GM12878 (cell line): ENCODE data around the gene ARFGAP2. TPM values are rescaled to one million over a fixed set of nuclear protein-coding genes. Genes with fewer than 3 reads are reported as not detected.

Source experiments
- ATAC-seq: fragments of 200-7000 bp; cut with Tn5 transposase; 3 replicates; pipeline ENCODE4 v1.9.1; 2020; ENCODE audit warnings: mild to moderate bottlenecking, moderate library complexity
- BruUV-seq: library from RNA; stranded (reverse); fragments of 400-500 nt; replicated peaks from 2 replicates; lab custom pipeline; 2021; lab: Mats Ljungman, UMichigan
- CTCF ChIA-PET: fragments of 300-600 bp; sonication (Branson Sonifier 250); formaldehyde crosslinking; extraction: SDS; loops from one replicate; lab custom pipeline; 2021; ENCODE audit warnings: inconsistent platforms; lab: Yijun Ruan, JAX
- POLR2A ChIA-PET: fragments of 350-600 bp; formaldehyde crosslinking; extraction: SDS; loops from one replicate; lab custom pipeline; 2021; ENCODE audit warnings: inconsistent platforms; lab: Charles Lee
- RAD21 ChIA-PET: fragments of 300-600 bp; sonication (Branson Sonifier 250); formaldehyde crosslinking; loops from one replicate; lab custom pipeline; 2023; ENCODE audit warnings: antibody characterized with exemption; ENCODE audit not compliant: unreplicated experiment; lab: Charles Lee
- SMC1A ChIA-PET: fragments of 300-600 bp; sonication (Branson Sonifier 250); formaldehyde crosslinking; loops from one replicate; lab custom pipeline; 2023; ENCODE audit not compliant: unreplicated experiment, uncharacterized antibody; lab: Charles Lee
- DNase-seq: peaks from one replicate; pipeline ENCODE4 v3.0.0-alpha.2; 2011; ENCODE audit warnings: low read depth, low spot score
- FAIRE-seq: peaks from 3 replicates; lab custom pipeline; 2011; peaks lifted over from hg19 to GRCh38; lab: Jason Lieb, UNC
- H2AFZ ChIP-seq: 2 replicates; pipeline ENCODE4 v1.6.0; 2011; ENCODE audit warnings: low read depth, low read length, control low read depth; ENCODE audit not compliant: control insufficient read depth
- H3K27ac ChIP-seq: 2 replicates; pipeline ENCODE4 v1.5.1; 2011; ENCODE audit warnings: control low read depth; ENCODE audit not compliant: control insufficient read depth, insufficient read depth
- H3K27me3 ChIP-seq, 2 experiments: replicated peaks in 1 of 2; 2 replicates each; pipeline versions ENCODE4 v1.6.0 to v1.6.1; 2011; ENCODE audit warnings: low read length in 1 of 2; ENCODE audit not compliant: control insufficient read depth in 2 of 2, insufficient read depth in 2 of 2
- H3K36me3 ChIP-seq, 2 experiments: 2 replicates each; pipeline ENCODE4 v1.5.1; 2011; ENCODE audit warnings: low read length in 1 of 2; ENCODE audit not compliant: control insufficient read depth in 2 of 2, insufficient read depth in 2 of 2
- H3K4me1 ChIP-seq: 2 replicates; pipeline ENCODE4 v1.6.1; 2011; ENCODE audit warnings: mild to moderate bottlenecking, low read length, moderate library complexity, mixed read lengths; ENCODE audit not compliant: control insufficient read depth, insufficient read depth
- H3K4me2 ChIP-seq: 2 replicates; pipeline ENCODE4 v1.6.0; 2011; ENCODE audit warnings: control low read depth; ENCODE audit not compliant: control insufficient read depth, insufficient read depth
- H3K4me3 ChIP-seq: fragments of 200-600 bp; sonication (generic); 2 replicates; pipeline ENCODE4 v1.5.1; 2016
- H3K79me2 ChIP-seq: 2 replicates; pipeline ENCODE4 v1.6.0; 2011; ENCODE audit warnings: low read length; ENCODE audit not compliant: control insufficient read depth, insufficient read depth
- H3K9ac ChIP-seq: 2 replicates; pipeline ENCODE4 v1.8.0; 2011; ENCODE audit warnings: low read length, control low read depth, mixed read lengths; ENCODE audit not compliant: control insufficient read depth, insufficient read depth
- H3K9me3 ChIP-seq: replicated peaks from 3 replicates; pipeline ENCODE4 v1.5.1; 2011; ENCODE audit warnings: mild to moderate bottlenecking, low read length; ENCODE audit not compliant: control insufficient read depth, insufficient read depth
- H4K20me1 ChIP-seq: 2 replicates; pipeline ENCODE4 v1.6.0; 2011; ENCODE audit not compliant: control insufficient read depth, insufficient read depth
- CREM ChIP-seq: IDR thresholded peaks from 2 replicates; pipeline ENCODE4 v1.6.1; 2014; ENCODE audit warnings: antibody characterized with exemption, low read depth
- EP300 ChIP-seq, 2 experiments: fragments of 150-350 bp in 1 of 2; IDR thresholded peaks; 2 replicates each; pipeline ENCODE4 v1.6.1; 2011 to 2012; ENCODE audit warnings: low read depth in 2 of 2, low read length in 2 of 2, borderline replicate concordance in 1 of 2, improper control_type of control experiment in 1 of 2, inconsistent platforms in 1 of 2; ENCODE audit not compliant: control insufficient read depth in 1 of 2
- IRF3 ChIP-seq: fragments of 450-650 bp; IDR thresholded peaks from 2 replicates; pipeline ENCODE4 v1.6.1; 2014; ENCODE audit warnings: mild to moderate bottlenecking
- IRF5 ChIP-seq: fragments of 450-650 bp; IDR thresholded peaks from 2 replicates; pipeline ENCODE4 v1.6.1; 2017; ENCODE audit warnings: borderline replicate concordance
- MTA2 ChIP-seq: fragments of 450-650 bp; IDR thresholded peaks from 2 replicates; pipeline ENCODE4 v1.6.1; 2016; ENCODE audit warnings: low read depth, mild to moderate bottlenecking, moderate library complexity
- NFYA ChIP-seq: IDR thresholded peaks from 2 replicates; pipeline ENCODE4 v1.6.1; 2011; ENCODE audit warnings: low read depth, mild to moderate bottlenecking, low read length, improper control_type of control experiment, borderline replicate concordance
- NR2C1 ChIP-seq: fragments of 450-650 bp; IDR thresholded peaks from 2 replicates; pipeline ENCODE4 v1.6.1; 2017; ENCODE audit warnings: antibody characterized with exemption, mild to moderate bottlenecking, moderate library complexity
- POLR2A ChIP-seq: IDR thresholded peaks from 2 replicates; pipeline ENCODE4 v1.6.1; 2011; ENCODE audit warnings: low read depth, mild to moderate bottlenecking, low read length
- POLR2AphosphoS2 ChIP-seq: IDR thresholded peaks from 2 replicates; pipeline ENCODE4 v1.6.1; 2011; ENCODE audit warnings: low read depth, mild to moderate bottlenecking, low read length, improper control_type of control experiment, moderate library complexity
- SMAD5 ChIP-seq: IDR thresholded peaks from 2 replicates; pipeline ENCODE4 v1.6.1; 2016; ENCODE audit warnings: antibody characterized with exemption, low read depth
- TCF12 ChIP-seq: IDR thresholded peaks from 2 replicates; pipeline ENCODE4 v1.6.1; 2011; ENCODE audit warnings: low read depth, mild to moderate bottlenecking, low read length
- ZBTB33 ChIP-seq: fragments of 450-650 bp; IDR thresholded peaks from 2 replicates; pipeline ENCODE4 v1.6.1; 2017; ENCODE audit warnings: mild to moderate bottlenecking
- ZBTB4 ChIP-seq: fragments of 450-650 bp; formaldehyde crosslinking; IDR thresholded peaks from 2 replicates; pipeline ENCODE4 v1.4.0; 2022; ENCODE audit warnings: mild to moderate bottlenecking, moderate library complexity
- ZSCAN29 ChIP-seq: fragments of 450-650 bp; IDR thresholded peaks from 2 replicates; pipeline ENCODE4 v1.6.1; 2017; ENCODE audit warnings: mild to moderate bottlenecking, moderate library complexity
- WGBS: methylation state at CpG from one replicate; pipeline ENCODE4 v1.1.6; 2016; ENCODE audit warnings: low lambda C conversion rate; ENCODE audit not compliant: insufficient replicate concordance, insufficient coverage; ENCODE audit errors: missing lambda C conversion rate; 5-methylcytosine and 5-hydroxymethylcytosine counted together
- in situ Hi-C: fragments of 300-500 bp; cut with MboI; formaldehyde crosslinking; loops from 9 replicates; pipeline ENCODE4 v1.14.3; 2018; ENCODE audit warnings: mixed read lengths
- intact Hi-C: fragments of 100-400 bp; cut with micrococcal nuclease; formaldehyde crosslinking; loops from one replicate; pipeline ENCODE4 v1.14.2; 2022; ENCODE audit not compliant: unreplicated experiment
- polyA plus RNA-seq, 11 experiments: library from polyadenylated mRNA; depleted of rRNA in 4 of 11; unstranded in 6 of 11; stranded (reverse) in 5 of 11; fragments of >200 nt; fragmentation: Nextera tagmentation in 4 of 11; fragmentation: Illumina TruSeq in 1 of 11; extraction: Ambion mirVana in 4 of 11; extraction: Trizol in 1 of 11; gene quantifications; 1 replicate in 1 of 11; 2 replicates in 10 of 11; pipeline versions ENCODE4 v1.2.1 to v1.2.3, GENCODE V29; 2011 to 2016; ENCODE audit warnings: inconsistent platforms in 2 of 11, missing spikeins in 2 of 11, low read depth in 1 of 11
- total RNA-seq, 4 experiments: library from RNA; depleted of rRNA in 3 of 4; stranded (reverse); fragments of >200 nt in 3 of 4; fragmentation: Illumina TruSeq in 1 of 4; extraction: Trizol in 1 of 4; gene quantifications; 2 replicates each; pipeline versions ENCODE4 v1.2.1 to v1.2.3, GENCODE V29; 2013 to 2021

Gene ARFGAP2
- total and polyA plus RNA-seq, 10 of the 15 experiments (the other 5 are each of a cell fraction or from before 2014, with no cell fraction given) = 20.9 to 100 (median 75.5) TPM

- peaks cover 1 to 4% of the 10 kb centered on the region in 2 experiments; a peak in 2 of 4 replicates for H3K36me3 ChIP-seq
- ChIA-PET POLR2A (interaction anchor here (0.5 to 1.4 kb wide), 5 partner anchors 10 to 466 kb away, joined by 3 to 6 read pairs (median 3); partner anchors contain the start of gene ACP2), RAD21 (no interaction called here), SMC1A (interaction anchor here (0.7 to 1.8 kb wide), 4 partner anchors 28 to 150 kb away, joined by 3 to 5 read pairs (median 4); partner anchors contain the start of gene ACP2), CTCF (interaction anchor here (0.6 to 2.3 kb wide), 6 partner anchors 14 to 219 kb away, joined by 3 to 9 read pairs (median 4); partner anchors contain the start of gene ACP2)
- H3K27me3 ChIP-seq = no peaks in the 10 kb centered on the region
- peaks cover 12% of the 10 kb centered on the region for H3K4me1 ChIP-seq
- no peak overlapping the region for H3K4me2 ChIP-seq
- TF ChIP-seq IRF3 (no peak), POLR2A (no peak), ZSCAN29 (no peak), NFYA (no peak), ZBTB4 (no peak), TCF12 (no peak), CREM (no peak), MTA2 (no peak), IRF5 (no peak), NR2C1 (no peak), SMAD5 (no peak), ZBTB33 (no peak), POLR2AphosphoS2 (no peak), EP300 (IDR thresholded peaks at IDR 0.05; ENCODE audit: borderline replicate concordance in 1 of 2, control insufficient read depth in 1 of 2, low read depth in 2 of 2, low read length in 2 of 2) (no peak)
- peaks cover 39% of the 10 kb centered on the region for H3K79me2 ChIP-seq
- H3K27ac ChIP-seq = no peak overlapping the region
- no peak for DNase-seq
- intact Hi-C loops (no loop called here), in situ Hi-C loops (no loop called here)
- no TSS peak for BruUV-seq
- H3K9ac ChIP-seq = no peak overlapping the region
- H2AFZ ChIP-seq = no peak overlapping the region
- WGBS = 100% methylated on average over 1 of the region's 1 CpG
- H3K9me3 ChIP-seq = no peaks in the 10 kb centered on the region
- H4K20me1 ChIP-seq = no peaks in the 10 kb centered on the region
- no peak for ATAC-seq
- no peak for FAIRE-seq
- H3K4me3 ChIP-seq = no peak overlapping the region
Measured at GRCh38 chr11:47220401-47220821, 43.7 kb upstream of the ARFGAP2 start.
